SK-N-SH (cell line): Measurements from ENCODE around the gene MYMK.

Source experiments
- CTCF ChIP-seq: fragments of 200-600 bp; sonication (generic); IDR thresholded peaks from 2 replicates; pipeline ENCODE4 v1.6.1; 2017; ENCODE audit warnings: antibody characterized with exemption, mild to moderate bottlenecking, moderate library complexity
- JUND ChIP-seq: IDR thresholded peaks from 2 replicates; pipeline ENCODE4 v1.4.0; 2012
- MAX ChIP-seq: IDR thresholded peaks from 2 replicates; pipeline ENCODE4 v1.4.0; 2012; ENCODE audit warnings: low read depth
- PBX3 ChIP-seq: IDR thresholded peaks from 2 replicates; pipeline ENCODE4; 2012
- TAF1 ChIP-seq: IDR thresholded peaks from 2 replicates; pipeline ENCODE4 v1.6.1; 2012; ENCODE audit warnings: low read depth, mild to moderate bottlenecking, low read length, moderate library complexity, borderline replicate concordance
- ZBTB33 ChIP-seq: IDR thresholded peaks from 2 replicates; pipeline ENCODE4 v1.4.0; 2012; ENCODE audit warnings: low read depth, borderline replicate concordance

- TF ChIP-seq JUND (no peak), PBX3 (no peak), CTCF (no peak), MAX (no peak), ZBTB33 (no peak), TAF1 (no peak)
Observed at GRCh38 chr9:133515615-133516255, 9.0 kb downstream of the MYMK start.
